GM23338 (cell line): ENCODE results near the gene FAM89A. TPM values are rescaled to one million over a fixed set of nuclear protein-coding genes. Genes with fewer than 3 reads are reported as not detected.

Experiments used
- ATAC-seq: fragments of 200-7000 bp; cut with Tn5 transposase; 3 replicates; pipeline ENCODE4 v1.9.1; 2020
- DNase-seq: peaks from one replicate; pipeline ENCODE4 v3.0.0-alpha.2; 2015; ENCODE audit warnings: low spot score
- H2AFZ ChIP-seq: fragments of 200-600 bp; sonication (generic); 2 replicates; pipeline ENCODE4 v1.8.0; 2016; ENCODE audit warnings: antibody characterized with exemption, mild to moderate bottlenecking, moderate library complexity
- H3F3A ChIP-seq: fragments of 200-600 bp; sonication (generic); replicated peaks from 2 replicates; pipeline ENCODE4 v1.8.0; 2017; ENCODE audit warnings: antibody characterized with exemption, mixed run types, low read depth
- H3K27ac ChIP-seq: fragments of 200-600 bp; sonication (generic); 2 replicates; pipeline ENCODE4 v1.6.1; 2016; ENCODE audit warnings: low read depth
- H3K27me3 ChIP-seq: fragments of 200-600 bp; sonication (generic); 2 replicates; pipeline ENCODE4 v1.8.0; 2016; ENCODE audit warnings: mild to moderate bottlenecking, mixed run types, moderate library complexity; ENCODE audit not compliant: insufficient read depth
- H3K36me3 ChIP-seq: fragments of 200-600 bp; sonication (generic); 2 replicates; pipeline ENCODE4 v1.8.0; 2016; ENCODE audit warnings: mild to moderate bottlenecking; ENCODE audit not compliant: insufficient read depth
- H3K4me1 ChIP-seq: fragments of 200-600 bp; sonication (generic); 2 replicates; pipeline ENCODE4 v1.8.0; 2016; ENCODE audit warnings: mild to moderate bottlenecking, moderate library complexity; ENCODE audit not compliant: insufficient read depth
- H3K4me2 ChIP-seq: fragments of 200-600 bp; sonication (generic); 2 replicates; pipeline ENCODE4 v1.7.1; 2017; ENCODE audit warnings: mixed run types
- H3K4me3 ChIP-seq: fragments of 200-600 bp; sonication (generic); 2 replicates; pipeline ENCODE4 v1.6.1; 2016; ENCODE audit warnings: mixed run types
- H3K79me2 ChIP-seq: fragments of 200-600 bp; sonication (generic); replicated peaks from 2 replicates; pipeline ENCODE4 v1.8.0; 2017; ENCODE audit warnings: mild to moderate bottlenecking; ENCODE audit not compliant: insufficient read depth
- H3K9me2 ChIP-seq: fragments of 200-600 bp; sonication (generic); 2 replicates; pipeline ENCODE4 v1.8.0; 2017; ENCODE audit not compliant: insufficient read depth
- H4K20me1 ChIP-seq: fragments of 200-600 bp; sonication (generic); replicated peaks from 2 replicates; pipeline ENCODE4 v1.8.0; 2017; ENCODE audit warnings: mild to moderate bottlenecking; ENCODE audit not compliant: insufficient read depth
- H3K27ac Mint-ChIP-seq: 2 replicates; pipeline ENCODE4 v1.8.0; 2020; ENCODE audit warnings: inconsistent platforms, mild to moderate bottlenecking, moderate library complexity, mixed read lengths
- H3K27me3 Mint-ChIP-seq: 3 replicates; pipeline ENCODE4 v1.8.0; 2022; ENCODE audit warnings: low read depth, mild to moderate bottlenecking, moderate library complexity, mixed read lengths, inconsistent platforms; ENCODE audit not compliant: insufficient read depth, poor library complexity
- H3K36me3 Mint-ChIP-seq: 3 replicates; pipeline ENCODE4 v1.8.0; 2021; ENCODE audit warnings: low read depth, mild to moderate bottlenecking, inconsistent platforms, moderate library complexity, mixed read lengths
- H3K4me1 Mint-ChIP-seq: 3 replicates; pipeline ENCODE4 v1.8.0; 2020; ENCODE audit warnings: mild to moderate bottlenecking, inconsistent platforms, mixed read lengths
- H3K4me3 Mint-ChIP-seq: 3 replicates; pipeline ENCODE4 v1.8.0; 2021; ENCODE audit warnings: moderate library complexity, mild to moderate bottlenecking, inconsistent platforms, mixed read lengths
- H3K9me3 Mint-ChIP-seq: 3 replicates; pipeline ENCODE4 v1.8.0; 2020; ENCODE audit warnings: moderate library complexity, mild to moderate bottlenecking, inconsistent platforms, mixed read lengths
- CREB1 ChIP-seq: fragments of 250-450 bp; sonication (Bioruptor Pico); IDR thresholded peaks from 2 replicates; pipeline ENCODE4 v1.5.0; 2020; ENCODE audit warnings: low read depth, mild to moderate bottlenecking, moderate library complexity
- EZH2 ChIP-seq: fragments of 200-600 bp; sonication (generic); IDR thresholded peaks from one replicate; pipeline ENCODE4 v1.8.0; 2017; ENCODE audit warnings: antibody characterized with exemption, mild to moderate bottlenecking, low read depth; ENCODE audit not compliant: unreplicated experiment
- EZH2phosphoT487 ChIP-seq: fragments of 200-600 bp; sonication (generic); IDR thresholded peaks from one replicate; pipeline ENCODE4 v1.8.1; 2018; ENCODE audit warnings: antibody characterized with exemption; ENCODE audit not compliant: unreplicated experiment
- JUNB ChIP-seq: IDR thresholded peaks from one replicate; pipeline ENCODE4 v1.6.1; 2016; ENCODE audit warnings: antibody characterized with exemption; ENCODE audit not compliant: unreplicated experiment
- NANOG ChIP-seq: IDR thresholded peaks from 2 replicates; pipeline ENCODE4 v1.6.1; 2016; ENCODE audit warnings: antibody characterized with exemption, borderline replicate concordance
- POLR2AphosphoS5 ChIP-seq: IDR thresholded peaks from 2 replicates; pipeline ENCODE4 v1.6.1; 2016; ENCODE audit warnings: antibody characterized with exemption, low read depth
- STAT1 ChIP-seq: IDR thresholded peaks from one replicate; pipeline ENCODE4 v1.6.1; 2016; ENCODE audit warnings: antibody characterized with exemption; ENCODE audit not compliant: unreplicated experiment
- ZNF114 ChIP-seq: fragments of 250-450 bp; sonication (Bioruptor Pico); IDR thresholded peaks from 2 replicates; pipeline ENCODE4 v1.5.0; 2020; ENCODE audit warnings: mild to moderate bottlenecking, moderate library complexity
- ZNF331 ChIP-seq: fragments of 250-450 bp; sonication (Bioruptor Pico); IDR thresholded peaks from 2 replicates; pipeline ENCODE4 v1.5.0; 2020; ENCODE audit warnings: low read depth, mild to moderate bottlenecking, moderate library complexity
- polyA plus RNA-seq: library from polyadenylated mRNA; unstranded; fragments of >200 nt; fragmentation: Nextera tagmentation; extraction: Ambion mirVana; gene quantifications from 2 replicates; pipeline ENCODE4 v1.2.1, GENCODE V29; 2016
- total RNA-seq: library from RNA; depleted of rRNA; stranded (reverse); fragments of >200 nt; shearing (Covaris generic); gene quantifications from 2 replicates; pipeline ENCODE4 v1.2.3, GENCODE V29; 2014
- TF ChIP-seq, protein P1 (sequence below): IDR thresholded peaks from one replicate; pipeline ENCODE4 v1.6.1; 2018; ENCODE audit warnings: antibody characterized with exemption; ENCODE audit not compliant: unreplicated experiment
- TF ChIP-seq, protein P2 (sequence below), 2 experiments: fragments of 200-600 bp in 1 of 2; sonication (generic) in 1 of 2; conservative IDR thresholded peaks; 2 replicates each; pipeline versions ENCODE4 v1.5.1 to v1.6.1; 2016 to 2017; ENCODE audit warnings: antibody characterized with exemption in 2 of 2, low read depth in 2 of 2, mild to moderate bottlenecking in 2 of 2, moderate library complexity in 1 of 2
- TF ChIP-seq, protein P3 (sequence below): IDR thresholded peaks from 2 replicates; pipeline ENCODE4 v1.6.1; 2016; ENCODE audit warnings: antibody characterized with exemption

Gene FAM89A
- total and polyA plus RNA-seq, 2 experiments from 2014 or later = 3.2 to 3.8 TPM

DNA sequence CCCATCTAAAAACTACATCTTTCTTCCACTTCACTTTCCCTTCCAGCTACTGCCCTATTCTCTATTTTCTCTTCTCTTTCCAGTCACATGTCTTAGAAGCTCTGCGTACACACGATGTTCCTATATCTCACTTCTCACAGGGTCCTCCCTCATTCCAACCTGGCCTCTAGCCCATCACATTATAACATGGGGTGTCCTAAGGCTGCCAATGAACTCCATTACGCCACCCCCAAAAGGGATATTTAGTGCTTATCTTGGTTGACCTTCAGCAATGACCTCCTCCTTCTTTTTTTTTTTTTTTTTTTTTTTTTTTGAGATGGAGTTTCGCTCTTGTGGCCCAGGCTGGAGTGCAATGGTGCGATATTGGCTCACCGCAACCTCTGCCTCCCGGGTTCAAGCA lies 38.2 kb upstream of the FAM89A start (continued):
- TF ChIP-seq, protein P1, sequence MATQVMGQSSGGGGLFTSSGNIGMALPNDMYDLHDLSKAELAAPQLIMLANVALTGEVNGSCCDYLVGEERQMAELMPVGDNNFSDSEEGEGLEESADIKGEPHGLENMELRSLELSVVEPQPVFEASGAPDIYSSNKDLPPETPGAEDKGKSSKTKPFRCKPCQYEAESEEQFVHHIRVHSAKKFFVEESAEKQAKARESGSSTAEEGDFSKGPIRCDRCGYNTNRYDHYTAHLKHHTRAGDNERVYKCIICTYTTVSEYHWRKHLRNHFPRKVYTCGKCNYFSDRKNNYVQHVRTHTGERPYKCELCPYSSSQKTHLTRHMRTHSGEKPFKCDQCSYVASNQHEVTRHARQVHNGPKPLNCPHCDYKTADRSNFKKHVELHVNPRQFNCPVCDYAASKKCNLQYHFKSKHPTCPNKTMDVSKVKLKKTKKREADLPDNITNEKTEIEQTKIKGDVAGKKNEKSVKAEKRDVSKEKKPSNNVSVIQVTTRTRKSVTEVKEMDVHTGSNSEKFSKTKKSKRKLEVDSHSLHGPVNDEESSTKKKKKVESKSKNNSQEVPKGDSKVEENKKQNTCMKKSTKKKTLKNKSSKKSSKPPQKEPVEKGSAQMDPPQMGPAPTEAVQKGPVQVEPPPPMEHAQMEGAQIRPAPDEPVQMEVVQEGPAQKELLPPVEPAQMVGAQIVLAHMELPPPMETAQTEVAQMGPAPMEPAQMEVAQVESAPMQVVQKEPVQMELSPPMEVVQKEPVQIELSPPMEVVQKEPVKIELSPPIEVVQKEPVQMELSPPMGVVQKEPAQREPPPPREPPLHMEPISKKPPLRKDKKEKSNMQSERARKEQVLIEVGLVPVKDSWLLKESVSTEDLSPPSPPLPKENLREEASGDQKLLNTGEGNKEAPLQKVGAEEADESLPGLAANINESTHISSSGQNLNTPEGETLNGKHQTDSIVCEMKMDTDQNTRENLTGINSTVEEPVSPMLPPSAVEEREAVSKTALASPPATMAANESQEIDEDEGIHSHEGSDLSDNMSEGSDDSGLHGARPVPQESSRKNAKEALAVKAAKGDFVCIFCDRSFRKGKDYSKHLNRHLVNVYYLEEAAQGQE = no peak
- TF ChIP-seq EZH2phosphoT487 (no peak), NANOG (no peak), JUNB (no peak)

DNA sequence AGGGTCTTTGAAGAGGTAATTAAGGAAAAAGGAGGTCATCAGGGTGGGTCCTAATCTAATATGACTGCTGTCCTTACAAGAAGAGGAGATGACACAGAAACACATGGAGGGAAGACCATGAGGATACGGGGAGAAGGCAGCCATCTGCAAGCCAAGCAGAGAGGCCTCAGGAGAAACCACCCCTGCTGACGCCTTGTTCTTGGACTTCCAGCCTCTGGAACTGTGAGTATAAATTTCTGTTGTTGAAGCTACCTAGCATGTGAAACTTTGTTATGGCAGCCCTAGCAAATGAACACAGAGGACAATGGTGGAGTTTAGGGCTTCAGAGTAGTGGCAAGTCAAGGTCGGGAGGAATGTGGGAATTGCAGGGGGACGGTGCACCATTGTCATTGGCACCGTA lies 36.7 kb upstream of the FAM89A start:
- DNase-seq = no peak
- no peaks in the 10 kb centered on the region for H3K9me3 Mint-ChIP-seq
- no peak overlapping the region for H3K27ac Mint-ChIP-seq
- TF ChIP-seq ZNF114 (CRISPR knock-in tag) (no peak), STAT1 (no peak), POLR2AphosphoS5 (no peak), JUNB (no peak), ZNF331 (CRISPR knock-in tag) (no peak), CREB1 (CRISPR knock-in tag) (no peak), EZH2phosphoT487 (no peak), NANOG (no peak), EZH2 (no peak)
- TF ChIP-seq, protein P2, sequence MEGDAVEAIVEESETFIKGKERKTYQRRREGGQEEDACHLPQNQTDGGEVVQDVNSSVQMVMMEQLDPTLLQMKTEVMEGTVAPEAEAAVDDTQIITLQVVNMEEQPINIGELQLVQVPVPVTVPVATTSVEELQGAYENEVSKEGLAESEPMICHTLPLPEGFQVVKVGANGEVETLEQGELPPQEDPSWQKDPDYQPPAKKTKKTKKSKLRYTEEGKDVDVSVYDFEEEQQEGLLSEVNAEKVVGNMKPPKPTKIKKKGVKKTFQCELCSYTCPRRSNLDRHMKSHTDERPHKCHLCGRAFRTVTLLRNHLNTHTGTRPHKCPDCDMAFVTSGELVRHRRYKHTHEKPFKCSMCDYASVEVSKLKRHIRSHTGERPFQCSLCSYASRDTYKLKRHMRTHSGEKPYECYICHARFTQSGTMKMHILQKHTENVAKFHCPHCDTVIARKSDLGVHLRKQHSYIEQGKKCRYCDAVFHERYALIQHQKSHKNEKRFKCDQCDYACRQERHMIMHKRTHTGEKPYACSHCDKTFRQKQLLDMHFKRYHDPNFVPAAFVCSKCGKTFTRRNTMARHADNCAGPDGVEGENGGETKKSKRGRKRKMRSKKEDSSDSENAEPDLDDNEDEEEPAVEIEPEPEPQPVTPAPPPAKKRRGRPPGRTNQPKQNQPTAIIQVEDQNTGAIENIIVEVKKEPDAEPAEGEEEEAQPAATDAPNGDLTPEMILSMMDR (conservative IDR thresholded peaks at IDR 0.05; ENCODE audit: low read depth in 2 of 2) = no peak
- TF ChIP-seq, protein P1 = no peak
- TF ChIP-seq, protein P3, sequence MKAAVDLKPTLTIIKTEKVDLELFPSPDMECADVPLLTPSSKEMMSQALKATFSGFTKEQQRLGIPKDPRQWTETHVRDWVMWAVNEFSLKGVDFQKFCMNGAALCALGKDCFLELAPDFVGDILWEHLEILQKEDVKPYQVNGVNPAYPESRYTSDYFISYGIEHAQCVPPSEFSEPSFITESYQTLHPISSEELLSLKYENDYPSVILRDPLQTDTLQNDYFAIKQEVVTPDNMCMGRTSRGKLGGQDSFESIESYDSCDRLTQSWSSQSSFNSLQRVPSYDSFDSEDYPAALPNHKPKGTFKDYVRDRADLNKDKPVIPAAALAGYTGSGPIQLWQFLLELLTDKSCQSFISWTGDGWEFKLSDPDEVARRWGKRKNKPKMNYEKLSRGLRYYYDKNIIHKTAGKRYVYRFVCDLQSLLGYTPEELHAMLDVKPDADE = no peak

More for the DNA sequence above, 36.7 kb upstream of the FAM89A start:
- Histone ChIP-seq H3K4me3 (no peak overlapping the region), H3K4me1 (no peaks in the 10 kb centered on the region), H3K9me2 (no peaks in the 10 kb centered on the region), H4K20me1 (no peaks in the 10 kb centered on the region), H3K4me2 (no peak overlapping the region), H3F3A (no peaks in the 10 kb centered on the region), H3K79me2 (no peaks in the 10 kb centered on the region), H3K36me3 (no peaks in the 10 kb centered on the region), H3K27me3 (no peaks in the 10 kb centered on the region), H2AFZ (no peak overlapping the region), H3K27ac (no peak overlapping the region)
- H3K36me3 Mint-ChIP-seq = no peaks in the 10 kb centered on the region
- ATAC-seq = no peak
- no peaks in the 10 kb centered on the region for H3K4me1 Mint-ChIP-seq
- peaks cover 8% of the 10 kb centered on the region for H3K27me3 Mint-ChIP-seq
- H3K4me3 Mint-ChIP-seq = no peak overlapping the region
